GM20000 (cell line): Measurements from ENCODE around the gene PREPL.

ENCODE experiments used
- DNase-seq: peaks from one replicate; pipeline ENCODE4 v3.0.0; 2012; ENCODE audit warnings: low spot score
- CTCF ChIP-seq: IDR thresholded peaks from 2 replicates; pipeline ENCODE4 v1.5.1; 2012; ENCODE audit warnings: mild to moderate bottlenecking, control low read depth; ENCODE audit errors: extremely low read depth, missing control alignments

The PREPL gene

GRCh38 chr2:44296653-44297052 is 64.6 kb downstream of the PREPL start:
- TF ChIP-seq CTCF = no peak
- DNase-seq = no peak

- no peak for DNase-seq
- TF ChIP-seq CTCF = peak; percentile 13
These were observed 65.5 kb downstream of the PREPL start for GRCh38 chr2:44295633-44296359.

- no peak for DNase-seq
- TF ChIP-seq CTCF = no peak
These were observed 66.2 kb downstream of the PREPL start for GRCh38 chr2:44295113-44295512.

DNA sequence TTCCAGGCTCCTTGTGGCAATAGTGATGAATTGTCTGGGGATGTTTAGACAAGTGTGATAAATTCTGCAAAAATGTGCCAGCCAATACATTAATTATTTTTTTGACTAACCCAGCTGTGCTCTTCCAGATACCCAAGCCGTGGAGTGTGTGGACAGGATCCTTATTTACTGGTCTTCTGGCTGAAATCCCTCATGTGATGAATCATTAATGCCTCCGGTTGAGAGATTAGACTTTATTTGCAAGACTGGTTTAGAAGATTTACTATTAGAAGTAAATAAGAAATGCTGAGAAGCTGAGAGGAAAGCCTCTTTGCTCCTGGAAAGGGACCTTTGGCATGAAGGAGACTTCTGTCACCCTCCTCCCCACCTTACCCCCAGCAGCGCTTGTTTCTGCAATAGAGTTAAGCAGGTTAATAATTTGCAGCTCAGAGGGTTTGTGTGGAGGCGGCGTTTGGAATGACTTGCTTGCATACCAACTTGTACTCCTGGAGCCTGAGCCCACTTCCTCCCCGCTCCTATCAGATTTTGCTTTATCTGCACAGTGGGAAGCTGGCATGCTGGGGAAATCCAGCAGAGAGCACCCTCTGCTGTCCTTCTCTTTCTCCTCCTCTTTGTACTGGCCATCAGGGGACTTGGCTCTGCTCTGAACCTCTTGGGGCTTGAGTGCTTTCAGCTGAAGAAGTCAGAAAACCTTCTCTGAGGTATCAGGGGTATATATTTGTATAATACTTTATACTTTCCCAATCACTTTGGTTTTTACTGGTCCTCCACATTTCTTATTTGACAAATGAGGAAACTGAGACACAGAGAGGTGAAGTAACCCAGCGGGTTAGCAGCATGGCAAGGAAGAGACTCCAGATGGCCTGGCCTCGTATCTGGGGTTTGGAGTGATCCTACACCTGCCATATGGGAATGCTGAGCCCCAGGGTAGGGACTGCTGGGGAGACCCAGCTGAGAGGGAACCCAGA is 69.7 kb downstream of the PREPL start:
- TF ChIP-seq CTCF = no peak
- DNase-seq = peak; percentile 11

DNA sequence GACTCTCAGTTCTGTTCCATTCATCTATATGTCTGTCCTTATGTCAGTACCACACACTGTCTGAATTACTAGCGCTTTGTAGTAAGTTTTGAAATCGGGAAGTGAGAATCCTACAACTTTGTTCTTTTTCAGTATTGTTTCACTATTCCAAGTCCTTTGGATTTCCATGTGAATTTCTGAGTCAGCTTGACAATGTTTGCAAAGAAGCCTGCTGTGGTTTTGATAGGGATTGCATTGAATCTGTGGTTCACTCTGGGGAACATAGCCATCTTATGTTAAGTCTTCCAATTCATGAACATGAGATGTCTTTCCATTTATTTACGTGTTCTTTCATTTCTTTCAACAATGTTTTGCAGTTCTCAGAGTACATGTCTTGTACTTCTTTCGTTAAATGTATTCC is 71.0 kb downstream of the PREPL start:
- no peak for DNase-seq
- no peak for TF ChIP-seq CTCF

DNA sequence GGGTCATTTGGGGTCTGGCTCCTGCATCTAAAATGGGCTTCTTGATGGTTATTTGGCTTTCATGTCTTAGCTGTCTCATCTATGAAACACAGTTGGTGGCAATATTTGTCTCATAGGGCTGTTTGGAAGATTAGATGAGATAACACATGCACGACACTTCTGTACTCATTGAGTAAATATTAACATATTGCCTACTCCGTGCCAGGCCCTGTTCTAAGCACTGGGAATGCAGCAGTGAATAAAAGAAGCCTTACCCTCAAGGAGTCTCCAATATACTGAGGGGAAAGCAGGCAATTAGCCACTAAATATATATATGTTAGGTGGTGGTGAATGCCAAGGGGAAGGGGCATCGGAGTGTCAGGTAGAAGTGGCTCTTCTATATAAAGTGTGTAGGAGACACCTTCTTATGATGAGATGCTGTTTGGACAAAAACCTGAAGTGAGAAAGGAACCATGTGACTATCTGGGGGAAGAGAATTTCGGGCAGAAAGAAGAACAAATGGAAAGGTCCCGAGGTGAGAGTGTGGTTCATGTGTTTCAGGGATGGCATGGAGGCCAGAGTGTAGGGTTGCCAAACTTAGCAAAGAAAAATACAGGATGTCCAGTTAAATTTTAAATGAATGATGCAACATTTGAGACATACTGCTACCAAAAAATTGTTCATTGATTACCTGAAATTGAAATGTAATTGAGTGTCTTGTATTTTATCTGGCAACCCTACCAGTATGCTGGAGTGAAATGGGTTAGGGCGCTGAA is 74.2 kb downstream of the PREPL start:
- DNase-seq = no peak
- TF ChIP-seq CTCF = no peak
